SIG-M5 treated with dmso at 0.1 percent for 504 hours (cell line): ENCODE data around the gene BEND5.
A peak's percentile ranks its signal among the peaks of the same experiment; 100 is the strongest.

Source experiments
- DNase-seq: peaks from one replicate; lab custom pipeline; 2025; ENCODE audit not compliant: unreplicated experiment; lab: John Stamatoyannopoulos, UW

The BEND5 gene

GRCh38 chr1:48725341-48726046 lies 51.2 kb downstream of the BEND5 start:
- DNase-seq, result no peak

GRCh38 chr1:48720929-48721328 lies 55.8 kb downstream of the BEND5 start:
- no peak for DNase-seq

GRCh38 chr1:48718705-48719104 lies 58.0 kb downstream of the BEND5 start:
- DNase-seq, result no peak

GRCh38 chr1:48718116-48718630 lies 58.5 kb downstream of the BEND5 start:
- DNase-seq, result no peak

GRCh38 chr1:48717082-48717481 lies 59.6 kb downstream of the BEND5 start:
- no peak for DNase-seq

- no peak for DNase-seq
Observed at GRCh38 chr1:48715921-48716320, 60.8 kb downstream of the BEND5 start.

- DNase-seq, result no peak
Observed at GRCh38 chr1:48710915-48711314, 65.8 kb downstream of the BEND5 start.

GRCh38 chr1:48710318-48710717 lies 66.4 kb downstream of the BEND5 start:
- DNase-seq, result no peak

GRCh38 chr1:48704736-48705135 lies 72.0 kb downstream of the BEND5 start:
- DNase-seq, result no peak

- DNase-seq, result no peak
Observed at GRCh38 chr1:48701445-48701844, 75.2 kb downstream of the BEND5 start.

GRCh38 chr1:48697066-48697707 lies 79.5 kb downstream of the BEND5 start:
- peak; percentile 23 for DNase-seq

GRCh38 chr1:48695161-48695560 lies 81.5 kb downstream of the BEND5 start:
- no peak for DNase-seq

- DNase-seq, result no peak
Observed at GRCh38 chr1:48693674-48694320, 82.9 kb downstream of the BEND5 start.

- DNase-seq, result no peak
Observed at GRCh38 chr1:48693180-48693579, 83.5 kb downstream of the BEND5 start.

- no peak for DNase-seq
Observed at GRCh38 chr1:48692235-48692634, 84.5 kb downstream of the BEND5 start.

- no peak for DNase-seq
Observed at GRCh38 chr1:48691429-48692001, 85.2 kb downstream of the BEND5 start.

GRCh38 chr1:48688102-48688760 lies 88.5 kb downstream of the BEND5 start:
- peak; percentile 44 for DNase-seq

GRCh38 chr1:48687282-48688045 lies 89.2 kb downstream of the BEND5 start:
- DNase-seq, result no peak

- no peak for DNase-seq
Observed at GRCh38 chr1:48686159-48686558, 90.5 kb downstream of the BEND5 start.

GRCh38 chr1:48684381-48684780 lies 92.3 kb downstream of the BEND5 start:
- no peak for DNase-seq
